Left cardiac atrium (tissue), 4 donors: ENCODE measurements around the gene TNS3. TPM values are rescaled to one million over a fixed set of nuclear protein-coding genes. Genes with fewer than 3 reads are reported as not detected.
A peak's percentile ranks its signal among the peaks of the same experiment; 100 is the strongest.

Source experiments
- ATAC-seq, 2 donors: fragments of 200-7000 bp; cut with Tn5 transposase; one replicate each; pipeline ENCODE4 v1.9.1; 2020; ENCODE audit warnings: mild to moderate bottlenecking in 2 of 2, moderate library complexity in 2 of 2
- DNase-seq: peaks from one replicate; pipeline ENCODE4 v3.0.0-alpha.2; 2020
- intact Hi-C, 2 donors: fragments of 100-400 bp; cut with DNase I; formaldehyde crosslinking; loops; one replicate each; pipeline versions ENCODE4 v1.14.1 to v1.15.1; 2022 to 2023
- total RNA-seq, 2 donors: library from RNA; stranded (reverse); fragmentation: NEBNext Ultra II Directional; extraction: Animal tissue kit (Norgen Biotek cat#: 25700); gene quantifications; one replicate each; pipeline ENCODE4 v1.2.1, GENCODE V29; 2021
- donor health status: DM: no; HTN: yes; CAD: no.
- donor health status: DM: no; HTN: yes; CAD: no; lungs with severe emphysema.
- donor health status: DM: yes; HTN: yes; CAD: no.
- donor health status: Dilated cardiomyopathy.

Gene TNS3
- total RNA-seq, 2 donors from 2014 or later, result 51.4 to 66.9 TPM

DNA sequence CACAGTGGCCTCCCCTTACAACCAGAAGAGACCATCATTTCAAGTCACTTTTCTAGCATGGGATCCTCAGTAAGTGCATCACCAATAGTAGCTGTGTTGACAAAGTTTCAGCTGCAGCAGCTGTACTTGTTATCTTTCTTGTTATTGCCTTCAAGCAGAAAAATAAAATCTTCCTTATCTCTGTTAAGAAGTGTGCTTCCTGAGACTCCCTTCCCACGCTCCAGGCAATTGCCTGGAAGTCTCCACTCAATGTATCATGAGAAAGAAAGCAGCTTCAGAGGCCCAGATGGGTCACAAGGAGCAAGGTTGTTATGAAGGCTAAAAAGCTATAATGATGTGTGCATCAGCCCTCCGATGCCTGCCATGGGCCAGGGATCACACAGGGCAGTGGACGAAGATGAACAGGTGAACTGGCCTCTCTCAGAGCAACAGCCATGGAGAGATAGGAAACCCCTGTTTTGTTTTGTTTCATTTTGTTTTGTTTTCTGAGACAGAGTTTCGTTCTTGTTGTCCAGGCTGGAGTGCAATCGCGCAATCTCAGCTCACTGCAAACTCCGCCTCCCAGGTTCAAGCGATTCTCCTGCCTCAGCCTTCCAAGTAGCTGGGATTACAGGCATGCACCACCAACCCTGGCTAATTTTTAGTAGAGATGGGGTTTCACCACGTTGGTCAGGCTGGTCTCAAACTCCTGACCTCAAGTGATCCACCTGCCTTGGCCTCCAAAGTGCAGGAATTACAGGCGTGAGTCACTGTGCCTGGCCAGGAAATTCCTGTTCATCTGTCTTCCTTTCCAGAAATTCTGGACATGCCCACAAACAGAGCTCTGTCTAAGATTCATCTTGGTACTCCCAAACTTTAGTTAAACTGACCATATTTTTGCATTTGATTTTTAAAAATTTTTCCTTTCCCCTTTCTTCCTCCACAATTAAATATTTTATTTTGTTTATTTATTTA lies 340.5 kb downstream of the TNS3 start:
- intact Hi-C loops, result no loop called here
- ATAC-seq, result no peak

DNA sequence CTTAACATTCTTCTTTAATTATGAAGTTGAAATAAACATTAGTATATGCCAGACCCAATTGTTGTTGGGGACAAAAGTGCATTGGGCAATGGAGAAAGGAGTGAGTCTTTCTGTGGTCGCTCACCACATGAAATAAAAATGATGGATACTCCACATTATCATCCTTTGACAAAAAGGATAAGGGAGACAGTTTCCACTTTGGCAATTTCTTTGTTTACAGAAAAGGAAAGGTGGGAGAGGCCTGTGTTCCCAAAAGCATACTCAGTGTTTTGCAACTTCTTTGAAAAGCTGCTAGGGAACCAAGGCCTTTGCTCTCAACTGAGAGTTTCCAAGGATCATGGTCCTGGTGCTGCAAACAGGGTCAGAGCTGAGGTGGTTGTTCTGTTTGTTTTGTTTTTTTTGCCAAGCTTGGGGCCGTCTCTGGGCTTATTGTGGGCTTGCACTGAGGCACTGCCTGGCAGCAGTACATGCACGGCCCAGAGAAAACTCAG lies 341.9 kb downstream of the TNS3 start:
- DNase-seq (no peak), ATAC-seq (no peak)
- intact Hi-C loops, result loop anchor here (5.0 to 10.0 kb wide), 2 partner anchors 1318 to 1325 kb away; partner anchors contain the start of gene IGFBP3 (in 1 of the 2)

More for the DNA sequence above, 340.5 kb downstream of the TNS3 start:
- DNase-seq, result no peak

DNA sequence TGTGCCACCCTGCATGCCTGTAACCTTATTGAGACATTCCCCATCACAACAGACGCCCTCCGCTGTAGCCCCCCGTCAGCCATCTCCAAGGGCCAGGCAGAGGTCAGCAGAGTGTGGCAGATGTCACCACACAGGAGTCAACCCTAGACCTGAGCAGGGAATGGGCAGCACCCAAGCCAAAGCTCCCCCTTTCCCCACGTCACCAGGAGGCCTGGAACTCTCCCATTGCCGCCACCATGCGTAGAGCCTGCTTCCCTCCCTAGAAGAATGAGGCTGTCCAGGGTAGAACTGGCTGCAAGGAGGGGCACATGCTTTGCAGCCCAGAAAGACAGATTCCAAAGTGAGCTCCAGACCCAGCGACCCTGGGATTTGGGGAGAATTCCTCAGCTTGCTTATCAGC lies 342.9 kb downstream of the TNS3 start:
- DNase-seq, result no peak
- no peak for ATAC-seq
- intact Hi-C loops, result loop anchor here (5.0 to 10.0 kb wide), 2 partner anchors 1317 to 1324 kb away; partner anchors contain the start of gene IGFBP3 (in 1 of the 2)

GRCh38 chr7:47236480-47237129 lies 345.3 kb downstream of the TNS3 start:
- intact Hi-C loops, result loop anchor here (5.0 to 10.0 kb wide), 2 partner anchors 1314 to 1322 kb away; partner anchors contain the start of gene IGFBP3 (in 1 of the 2)
- ATAC-seq (peak in 1 of 2 donors; percentile 53), DNase-seq (no peak)

DNA sequence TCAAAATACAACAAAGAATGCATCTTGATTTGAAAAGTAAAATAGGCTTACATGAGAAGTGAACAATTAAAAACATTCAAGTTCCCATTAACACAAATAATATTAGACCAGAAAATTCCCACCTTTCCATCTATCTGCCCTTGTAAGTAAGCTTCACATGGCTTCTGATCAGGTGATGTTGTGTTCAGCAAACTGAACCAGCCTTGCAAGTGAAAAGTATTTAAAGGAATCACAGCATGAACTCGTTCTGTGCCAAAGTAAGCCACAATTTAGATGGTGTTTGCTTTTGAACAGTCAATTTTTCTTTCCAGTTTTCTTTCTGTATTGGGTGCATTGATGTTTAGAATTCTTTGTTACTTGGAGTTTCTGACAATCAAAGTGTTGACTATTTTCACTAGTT lies 347.9 kb downstream of the TNS3 start:
- intact Hi-C loops, result loop anchor here in 1 of 2 donors (10.0 kb wide), 1 partner anchor 1319 kb away; no protein-coding TSS in a partner anchor
- DNase-seq, result no peak
- no peak for ATAC-seq

- DNase-seq, result no peak
- no peak for ATAC-seq
- intact Hi-C loops, result loop anchor here in 1 of 2 donors (10.0 kb wide), 1 partner anchor 1318 kb away; no protein-coding TSS in a partner anchor
Observed at GRCh38 chr7:47232751-47233412, 349.0 kb downstream of the TNS3 start.

GRCh38 chr7:47231627-47232026 lies 350.3 kb downstream of the TNS3 start:
- ATAC-seq (no peak), DNase-seq (no peak)
- intact Hi-C loops, result loop anchor here in 1 of 2 donors (10.0 kb wide), 1 partner anchor 1317 kb away; no protein-coding TSS in a partner anchor

DNA sequence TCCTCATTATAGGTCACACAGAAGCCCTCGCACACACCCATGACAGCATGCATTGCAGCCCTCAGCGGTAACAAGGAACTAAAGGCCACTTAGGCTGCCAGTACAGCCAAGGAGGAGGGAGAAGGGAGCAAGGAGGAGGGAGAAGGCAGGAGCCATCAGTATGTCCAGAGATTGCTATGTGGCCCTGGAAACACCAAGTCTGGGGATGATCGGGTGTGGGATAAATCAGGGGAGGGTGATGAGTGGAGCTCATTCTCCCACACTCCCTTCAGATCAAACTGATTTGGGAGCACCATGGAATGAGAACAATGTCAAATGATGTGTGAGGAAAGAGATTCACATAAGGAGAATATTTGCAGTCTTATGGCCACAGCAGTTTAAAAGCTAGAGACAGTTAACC lies 350.9 kb downstream of the TNS3 start:
- no peak for ATAC-seq
- no peak for DNase-seq
- intact Hi-C loops, result loop anchor here in 1 of 2 donors (10.0 kb wide), 1 partner anchor 1316 kb away; no protein-coding TSS in a partner anchor

- intact Hi-C loops, result no loop called here
- ATAC-seq (no peak), DNase-seq (no peak)
Observed at GRCh38 chr7:47228386-47229014, 353.4 kb downstream of the TNS3 start.

GRCh38 chr7:47227762-47228177 lies 354.1 kb downstream of the TNS3 start:
- intact Hi-C loops, result no loop called here
- peak; percentile 30 for DNase-seq
- peak in 1 of 2 donors; percentile 45 for ATAC-seq

GRCh38 chr7:47226696-47227095 lies 355.2 kb downstream of the TNS3 start:
- DNase-seq (no peak), ATAC-seq (no peak)
- intact Hi-C loops, result no loop called here

DNA sequence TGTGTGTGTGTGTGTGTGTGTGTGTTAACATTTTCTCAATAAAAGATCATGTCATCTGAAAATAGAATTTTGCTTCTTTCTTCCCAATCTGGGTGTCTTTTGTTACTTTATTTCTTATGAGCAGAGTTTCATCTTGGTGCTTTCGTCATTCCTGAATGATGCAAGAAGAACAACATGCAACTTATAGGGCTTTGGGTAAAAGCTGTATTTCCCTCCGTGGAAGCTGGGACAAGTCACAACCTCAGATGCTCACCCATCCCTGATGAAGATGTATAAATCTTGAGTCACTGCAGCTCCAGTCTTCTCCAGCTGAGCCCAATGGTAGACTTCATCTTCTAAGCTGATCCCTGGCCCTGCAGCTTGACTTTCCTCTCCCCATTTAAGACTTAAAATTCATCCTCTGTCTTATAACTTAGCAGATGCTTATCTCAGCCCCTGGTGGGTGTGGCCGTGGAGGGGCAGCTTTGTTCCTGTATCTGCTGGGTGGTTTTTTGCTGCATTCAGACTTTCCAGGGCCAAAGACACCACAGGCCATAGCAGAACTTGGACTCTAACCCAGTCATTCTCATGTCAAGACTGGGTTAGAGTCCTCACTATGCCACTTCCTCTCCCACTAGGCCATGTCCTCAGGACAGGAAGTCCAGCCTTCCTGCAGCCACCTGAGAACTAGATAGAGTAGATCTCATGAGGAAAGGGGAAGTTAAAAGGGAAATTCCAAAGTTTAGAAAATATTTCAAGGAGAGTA lies 356.4 kb downstream of the TNS3 start:
- no peak for DNase-seq
- intact Hi-C loops, result no loop called here
- no peak for ATAC-seq
